Fibroblast of the aortic adventitia (primary cell): ENCODE measurements around the gene MACROH2A1. TPM values are rescaled to one million over a fixed set of nuclear protein-coding genes. Genes with fewer than 3 reads are reported as not detected.

Source experiments
- DNase-seq: peaks from one replicate; pipeline ENCODE4 v3.0.0-alpha.2; 2010; ENCODE audit warnings: low read depth
- H3K4me3 ChIP-seq: 2 replicates; pipeline ENCODE4 v1.5.1; 2011; ENCODE audit warnings: low read depth, mild to moderate bottlenecking, control low read depth, low read length, moderate library complexity
- CTCF ChIP-seq: IDR thresholded peaks from 2 replicates; pipeline ENCODE4 v1.5.1; 2011; ENCODE audit warnings: mild to moderate bottlenecking, low read length, control low read depth, inconsistent platforms; ENCODE audit not compliant: insufficient read depth
- total RNA-seq: library from RNA; depleted of rRNA; stranded (reverse); fragments of >200 nt; gene quantifications from 2 replicates; pipeline ENCODE4 v1.2.3, GENCODE V29; 2012; ENCODE audit warnings: low replicate concordance

The MACROH2A1 gene
- total RNA-seq, 1 donor = 116 TPM

GRCh38 chr5:135319458-135319857 is 79.6 kb downstream of the MACROH2A1 start:
- TF ChIP-seq CTCF = no peak
- H3K4me3 ChIP-seq = no peak overlapping the region
- DNase-seq = no peak

- H3K4me3 ChIP-seq = no peak overlapping the region
- DNase-seq = no peak
- TF ChIP-seq CTCF = no peak
Measured at GRCh38 chr5:135318924-135319323, 80.1 kb downstream of the MACROH2A1 start.

GRCh38 chr5:135318037-135318436 is 81.0 kb downstream of the MACROH2A1 start:
- no peak for TF ChIP-seq CTCF
- DNase-seq = no peak
- H3K4me3 ChIP-seq = no peak overlapping the region

GRCh38 chr5:135317286-135317685 is 81.7 kb downstream of the MACROH2A1 start:
- no peak for DNase-seq
- no peak for TF ChIP-seq CTCF
- H3K4me3 ChIP-seq = no peak overlapping the region

GRCh38 chr5:135315386-135315785 is 83.6 kb downstream of the MACROH2A1 start:
- peak; percentile 22 for DNase-seq
- no peak for TF ChIP-seq CTCF
- H3K4me3 ChIP-seq = no peak overlapping the region

GRCh38 chr5:135313946-135314345 is 85.1 kb downstream of the MACROH2A1 start:
- DNase-seq = no peak
- no peak overlapping the region for H3K4me3 ChIP-seq
- no peak for TF ChIP-seq CTCF

GRCh38 chr5:135313405-135313804 is 85.6 kb downstream of the MACROH2A1 start:
- TF ChIP-seq CTCF = no peak
- no peak for DNase-seq
- no peak overlapping the region for H3K4me3 ChIP-seq
